Astrocyte (in vitro differentiated cells and primary cell): ENCODE measurements around the gene CABLES1. TPM values are rescaled to one million over a fixed set of nuclear protein-coding genes. Genes with fewer than 3 reads are reported as not detected.

Experiments used
- DNase-seq: peaks from one replicate; pipeline ENCODE4 v3.0.0-alpha.2; 2010; ENCODE audit warnings: low read depth
- FAIRE-seq: peaks from 2 replicates; lab custom pipeline; 2011; peaks lifted over from hg19 to GRCh38; lab: Jason Lieb, UNC
- H2AFZ ChIP-seq: 2 replicates; pipeline ENCODE4 v1.6.0; 2012; ENCODE audit warnings: low read depth, low read length, inconsistent platforms
- H3K27ac ChIP-seq: 2 replicates; pipeline ENCODE4 v1.5.1; 2011; ENCODE audit warnings: low read depth, low read length, inconsistent platforms
- H3K27me3 ChIP-seq: 2 replicates; pipeline ENCODE4 v1.6.0; 2011; ENCODE audit warnings: low read length, inconsistent platforms; ENCODE audit not compliant: insufficient read depth
- H3K36me3 ChIP-seq: 2 replicates; pipeline ENCODE4 v1.5.1; 2011; ENCODE audit warnings: low read length, inconsistent platforms; ENCODE audit not compliant: insufficient read depth
- H3K4me1 ChIP-seq: 2 replicates; pipeline ENCODE4 v1.5.1; 2011; ENCODE audit warnings: low read length, inconsistent platforms; ENCODE audit not compliant: insufficient read depth
- H3K4me2 ChIP-seq: 2 replicates; pipeline ENCODE4 v1.6.0; 2012; ENCODE audit warnings: low read length, inconsistent platforms
- H3K4me3 ChIP-seq: 2 replicates; pipeline ENCODE4 v1.5.1; 2011; ENCODE audit warnings: low read depth, mild to moderate bottlenecking, low read length, inconsistent platforms; ENCODE audit not compliant: insufficient read depth
- H3K79me2 ChIP-seq: 2 replicates; pipeline ENCODE4 v1.6.0; 2012; ENCODE audit warnings: mild to moderate bottlenecking, low read length, inconsistent platforms; ENCODE audit not compliant: insufficient read depth
- H3K9ac ChIP-seq: 2 replicates; pipeline ENCODE4 v1.6.0; 2012; ENCODE audit warnings: mild to moderate bottlenecking, low read length, inconsistent platforms
- H3K9me3 ChIP-seq: 2 replicates; pipeline ENCODE4 v1.5.1; 2012; ENCODE audit warnings: low read depth, mild to moderate bottlenecking, low read length, inconsistent platforms; ENCODE audit not compliant: insufficient read depth
- H4K20me1 ChIP-seq: 2 replicates; pipeline ENCODE4 v1.6.0; 2012; ENCODE audit warnings: low read length, inconsistent platforms; ENCODE audit not compliant: insufficient read depth
- H3K27ac Mint-ChIP-seq: one replicate; pipeline ENCODE4 v1.8.0; 2021; ENCODE audit warnings: mild to moderate bottlenecking, mixed read lengths; ENCODE audit not compliant: unreplicated experiment
- H3K27me3 Mint-ChIP-seq: one replicate; pipeline ENCODE4 v1.8.0; 2021; ENCODE audit warnings: low read depth, mixed read lengths; ENCODE audit not compliant: unreplicated experiment
- H3K36me3 Mint-ChIP-seq: one replicate; pipeline ENCODE4 v1.8.0; 2021; ENCODE audit warnings: low read depth, mixed read lengths; ENCODE audit not compliant: unreplicated experiment
- H3K4me1 Mint-ChIP-seq: one replicate; pipeline ENCODE4 v1.8.0; 2021; ENCODE audit warnings: low read depth, mixed read lengths; ENCODE audit not compliant: unreplicated experiment
- H3K4me3 Mint-ChIP-seq: one replicate; pipeline ENCODE4 v1.8.0; 2021; ENCODE audit warnings: mild to moderate bottlenecking, moderate library complexity, mixed read lengths; ENCODE audit not compliant: unreplicated experiment
- H3K9me3 Mint-ChIP-seq: one replicate; pipeline ENCODE4 v1.8.0; 2021; ENCODE audit warnings: mild to moderate bottlenecking, mixed read lengths; ENCODE audit not compliant: unreplicated experiment
- CTCF ChIP-seq: IDR thresholded peaks from 2 replicates; pipeline ENCODE4 v1.5.1; 2011; ENCODE audit warnings: low read depth, mild to moderate bottlenecking, inconsistent platforms, low read length, moderate library complexity; ENCODE audit not compliant: insufficient read depth
- EZH2 ChIP-seq: IDR thresholded peaks from 2 replicates; pipeline ENCODE4 v1.6.1; 2012; ENCODE audit warnings: mild to moderate bottlenecking, low read length, inconsistent platforms; ENCODE audit not compliant: insufficient read depth
- total RNA-seq: library from RNA; stranded (reverse); gene quantifications from 2 replicates; pipeline ENCODE4 v1.2.1, GENCODE V29; 2021

The CABLES1 gene
- total RNA-seq, 1 donor from 2014 or later, result 14.5 TPM

- DNase-seq (no peak), FAIRE-seq (no peak)
- Histone ChIP-seq H3K4me3 (peak overlapping the region; percentile 70), H3K79me2 (peaks cover 39% of the 10 kb centered on the region), H3K36me3 (no peaks in the 10 kb centered on the region), H3K4me2 (peak overlapping the region; percentile 97), H3K27ac (no peak overlapping the region), H2AFZ (peak overlapping the region; percentile 79), H3K9me3 (no peaks in the 10 kb centered on the region), H4K20me1 (peaks cover 38% of the 10 kb centered on the region), H3K27me3 (no peaks in the 10 kb centered on the region), H3K9ac (peak overlapping the region; percentile 73), H3K4me1 (peaks cover 31% of the 10 kb centered on the region)
- Mint-ChIP-seq H3K27me3 (no peaks in the 10 kb centered on the region), H3K9me3 (no peaks in the 10 kb centered on the region), H3K27ac (no peak overlapping the region), H3K4me3 (no peak overlapping the region), H3K4me1 (peaks cover 10% of the 10 kb centered on the region), H3K36me3 (peaks cover 5% of the 10 kb centered on the region)
- TF ChIP-seq CTCF, result no peak
- TF ChIP-seq EZH2, result no peak
These were observed 453 bp downstream of the CABLES1 start for GRCh38 chr18:23135550-23136325.

GRCh38 chr18:23136326-23137096 is 1.2 kb downstream of the CABLES1 start:
- Histone ChIP-seq H4K20me1 (peaks cover 46% of the 10 kb centered on the region), H3K4me2 (peak overlapping the region; percentile 97), H3K27me3 (no peaks in the 10 kb centered on the region), H3K4me1 (peaks cover 31% of the 10 kb centered on the region), H3K4me3 (peak overlapping the region; percentile 70), H3K9me3 (no peaks in the 10 kb centered on the region), H2AFZ (peak overlapping the region; percentile 73), H3K9ac (peak overlapping the region; percentile 73), H3K27ac (no peak overlapping the region), H3K36me3 (no peaks in the 10 kb centered on the region), H3K79me2 (peaks cover 46% of the 10 kb centered on the region)
- no peak for FAIRE-seq
- Mint-ChIP-seq H3K4me3 (peak overlapping the region; percentile 91), H3K36me3 (peaks cover 5% of the 10 kb centered on the region), H3K27me3 (no peaks in the 10 kb centered on the region), H3K4me1 (peaks cover 14% of the 10 kb centered on the region), H3K27ac (peak overlapping the region; percentile 69), H3K9me3 (no peaks in the 10 kb centered on the region)
- peak; percentile 32 for DNase-seq
- TF ChIP-seq EZH2 (no peak), CTCF (no peak)
